AG04449 (cell line): Measurements from ENCODE around the gene C18orf63.

ENCODE experiments used
- CTCF ChIA-PET: fragments of 350-600 bp; formaldehyde crosslinking; extraction: SDS; loops from one replicate; lab custom pipeline; 2021; ENCODE audit warnings: antibody characterized with exemption; lab: Yijun Ruan, JAX
- POLR2A ChIA-PET: fragments of 400-600, 350-600 bp; formaldehyde crosslinking; extraction: SDS; loops from one replicate; lab custom pipeline; 2020; ENCODE audit warnings: antibody characterized with exemption, inconsistent platforms; lab: Yijun Ruan, JAX
- DNase-seq: peaks from one replicate; pipeline ENCODE4 v3.0.0-alpha.2; 2010; ENCODE audit warnings: low read depth, low spot score
- H3K4me3 ChIP-seq: 2 replicates; pipeline ENCODE4 v1.5.1; 2011; ENCODE audit warnings: low read depth, mild to moderate bottlenecking, control low read depth, low read length
- CTCF ChIP-seq: IDR thresholded peaks from one replicate; pipeline ENCODE4 v1.5.1; 2011; ENCODE audit warnings: mild to moderate bottlenecking, moderate library complexity, low read length, control low read depth, inconsistent platforms; ENCODE audit not compliant: insufficient read depth; ENCODE audit errors: missing control alignments

Gene C18orf63

GRCh38 chr18:74392323-74392722, 76.7 kb downstream of the C18orf63 start:
- DNase-seq = no peak
- CTCF ChIA-PET = no interaction called here
- no peak overlapping the region for H3K4me3 ChIP-seq
- POLR2A ChIA-PET = no interaction called here
- TF ChIP-seq CTCF = no peak

DNA sequence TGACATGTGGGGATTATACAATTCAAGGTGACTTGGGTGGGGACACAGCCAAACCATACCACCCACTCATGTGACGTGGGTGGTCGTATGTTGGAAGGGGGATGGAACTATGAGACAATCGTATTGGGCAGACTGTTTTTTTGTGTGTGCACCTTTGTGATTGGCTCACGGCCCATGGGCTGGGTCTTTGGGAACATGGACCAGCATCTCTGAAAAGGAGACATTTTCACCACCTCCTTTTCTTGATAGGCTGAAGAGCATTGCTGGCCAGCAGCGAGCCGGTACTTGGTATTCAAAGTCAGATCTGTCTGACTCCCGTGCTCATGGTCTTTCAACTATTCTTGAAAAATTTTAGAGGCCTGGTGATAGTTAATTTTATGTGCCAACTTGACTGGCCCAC, 79.4 kb downstream of the C18orf63 start:
- POLR2A ChIA-PET = no interaction called here

GRCh38 chr18:74395648-74396154, 80.1 kb downstream of the C18orf63 start:
- no peak for DNase-seq
- ChIA-PET POLR2A (no interaction called here), CTCF (no interaction called here)
- TF ChIP-seq CTCF = no peak
- no peak overlapping the region for H3K4me3 ChIP-seq

More for the DNA sequence above, 79.4 kb downstream of the C18orf63 start:
- no peak for DNase-seq
- CTCF ChIA-PET = no interaction called here
- no peak overlapping the region for H3K4me3 ChIP-seq
- no peak for TF ChIP-seq CTCF

GRCh38 chr18:74396171-74397169, 80.8 kb downstream of the C18orf63 start:
- CTCF ChIA-PET = no interaction called here
- POLR2A ChIA-PET = no interaction called here
- DNase-seq = no peak
- H3K4me3 ChIP-seq = no peak overlapping the region
- TF ChIP-seq CTCF = no peak

DNA sequence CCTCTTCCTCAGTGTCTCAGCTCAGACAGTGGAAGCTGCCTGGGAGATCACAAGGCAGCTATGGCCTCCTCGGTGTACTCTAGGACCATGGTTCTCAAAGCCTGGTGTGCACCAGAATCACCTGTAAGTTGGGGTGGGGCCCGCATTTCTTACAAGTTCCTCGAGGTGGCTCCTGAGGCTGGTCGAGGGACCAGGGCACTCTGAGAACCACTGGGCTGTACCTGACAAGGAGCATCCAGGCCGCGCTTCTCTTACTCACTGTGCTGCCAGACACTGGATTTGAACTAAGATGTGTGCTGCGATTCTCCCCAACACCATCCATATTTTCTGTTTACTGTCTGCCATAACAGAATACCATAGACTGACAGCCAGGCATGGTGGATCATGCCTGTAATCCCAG, 81.9 kb downstream of the C18orf63 start:
- no peak for DNase-seq
- H3K4me3 ChIP-seq = no peak overlapping the region
- TF ChIP-seq CTCF = no peak
- ChIA-PET POLR2A (no interaction called here), CTCF (no interaction called here)

GRCh38 chr18:74399091-74399887, 83.7 kb downstream of the C18orf63 start:
- DNase-seq = no peak
- POLR2A ChIA-PET = no interaction called here
- no peak for TF ChIP-seq CTCF
- CTCF ChIA-PET = no interaction called here
- H3K4me3 ChIP-seq = no peak overlapping the region
